Measurements from ENCODE around the gene PLCB1.

PLCB1 gene

DNA sequence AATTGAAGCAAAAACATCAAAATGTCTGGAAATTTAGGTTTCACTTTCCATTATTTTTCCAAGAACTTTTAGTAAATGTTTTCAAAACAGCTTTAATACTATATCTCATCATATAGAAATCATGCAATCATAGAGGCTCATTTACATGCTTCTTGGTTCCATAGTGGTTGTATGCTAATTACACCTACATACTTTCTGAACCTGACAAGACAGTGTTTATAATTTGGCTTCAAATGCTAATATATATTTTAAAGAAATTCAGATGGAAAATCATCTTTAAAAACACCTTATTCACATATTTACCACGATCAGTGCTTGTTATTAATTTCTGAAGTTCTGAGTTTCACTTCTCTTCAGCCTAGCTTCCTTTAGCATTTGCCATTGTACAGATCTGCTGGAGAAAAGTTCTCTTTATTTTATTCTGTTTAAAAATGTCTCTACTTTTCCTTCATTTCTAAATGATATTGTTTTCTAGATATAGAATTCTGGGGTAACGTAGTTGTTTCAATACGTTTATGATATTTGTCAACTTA, 89.9 kb downstream of the PLCB1 start:
- H3K36me3 ChIP-seq (ENCODE audit: control insufficient read depth in 2 of 2, insufficient read depth in 2 of 2, low read length in 2 of 2): no peaks in the 10 kb centered on the region
- no peaks in the 10 kb centered on the region for H3K9me3 ChIP-seq (ENCODE audit: control insufficient read depth in 2 of 2, low read length in 2 of 2)
- H3K27me3 ChIP-seq (ENCODE audit: control insufficient read depth in 2 of 2, insufficient read depth in 2 of 2, low read length in 2 of 2): no peaks in the 10 kb centered on the region
- H3K27ac ChIP-seq (ENCODE audit: low read depth in 2 of 2, low read length in 2 of 2): no peak overlapping the region
- H3K4me1 ChIP-seq (ENCODE audit: control insufficient read depth in 2 of 2, insufficient read depth in 2 of 2, low read length in 2 of 2): no peaks in the 10 kb centered on the region
- no peak overlapping the region for H3K4me3 ChIP-seq (ENCODE audit: low read length in 2 of 2)
- no peak overlapping the region for H3K9ac ChIP-seq (ENCODE audit: low read depth in 1 of 2, low read length in 2 of 2)

GRCh38 chr20:8223091-8223870, 91.2 kb downstream of the PLCB1 start:
- no peak overlapping the region for H3K4me3 ChIP-seq (ENCODE audit: low read length in 2 of 2)
- no peak overlapping the region for H3K9ac ChIP-seq (ENCODE audit: low read depth in 1 of 2, low read length in 2 of 2)
- H3K27ac ChIP-seq (ENCODE audit: low read depth in 2 of 2, low read length in 2 of 2): no peak overlapping the region
- H3K36me3 ChIP-seq (ENCODE audit: control insufficient read depth in 2 of 2, insufficient read depth in 2 of 2, low read length in 2 of 2): no peaks in the 10 kb centered on the region
- no peaks in the 10 kb centered on the region for H3K27me3 ChIP-seq (ENCODE audit: control insufficient read depth in 2 of 2, insufficient read depth in 2 of 2, low read length in 2 of 2)
- H3K9me3 ChIP-seq (ENCODE audit: control insufficient read depth in 2 of 2, low read length in 2 of 2): no peaks in the 10 kb centered on the region
- no peaks in the 10 kb centered on the region for H3K4me1 ChIP-seq (ENCODE audit: control insufficient read depth in 2 of 2, insufficient read depth in 2 of 2, low read length in 2 of 2)

DNA sequence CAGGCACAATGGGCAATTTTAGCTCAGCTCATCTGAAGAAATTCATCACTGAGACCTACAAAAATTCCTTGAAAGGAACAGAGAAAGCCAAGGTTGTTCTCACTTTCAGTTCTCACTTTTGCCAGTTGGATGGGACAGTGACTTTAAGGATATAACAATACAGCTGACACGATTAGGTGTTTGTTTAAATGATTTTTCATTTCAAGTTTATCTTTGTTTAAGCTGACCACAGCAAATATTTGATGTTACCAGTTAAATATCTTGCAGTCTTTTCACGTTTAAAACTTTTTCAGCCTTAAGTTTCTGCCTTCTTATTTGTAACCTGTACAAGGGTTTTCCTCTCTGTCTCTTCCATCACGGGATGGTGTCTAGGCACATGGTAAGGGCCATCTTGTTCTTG, 93.6 kb downstream of the PLCB1 start:
- H3K36me3 ChIP-seq (ENCODE audit: control insufficient read depth in 2 of 2, insufficient read depth in 2 of 2, low read length in 2 of 2): no peaks in the 10 kb centered on the region
- H3K27me3 ChIP-seq (ENCODE audit: control insufficient read depth in 2 of 2, insufficient read depth in 2 of 2, low read length in 2 of 2): no peaks in the 10 kb centered on the region
- no peak overlapping the region for H3K9ac ChIP-seq (ENCODE audit: low read depth in 1 of 2, low read length in 2 of 2)
- no peaks in the 10 kb centered on the region for H3K4me1 ChIP-seq (ENCODE audit: control insufficient read depth in 2 of 2, insufficient read depth in 2 of 2, low read length in 2 of 2)
- no peaks in the 10 kb centered on the region for H3K9me3 ChIP-seq (ENCODE audit: control insufficient read depth in 2 of 2, low read length in 2 of 2)
- no peak overlapping the region for H3K4me3 ChIP-seq (ENCODE audit: low read length in 2 of 2)
- H3K27ac ChIP-seq (ENCODE audit: low read depth in 2 of 2, low read length in 2 of 2): no peak overlapping the region

DNA sequence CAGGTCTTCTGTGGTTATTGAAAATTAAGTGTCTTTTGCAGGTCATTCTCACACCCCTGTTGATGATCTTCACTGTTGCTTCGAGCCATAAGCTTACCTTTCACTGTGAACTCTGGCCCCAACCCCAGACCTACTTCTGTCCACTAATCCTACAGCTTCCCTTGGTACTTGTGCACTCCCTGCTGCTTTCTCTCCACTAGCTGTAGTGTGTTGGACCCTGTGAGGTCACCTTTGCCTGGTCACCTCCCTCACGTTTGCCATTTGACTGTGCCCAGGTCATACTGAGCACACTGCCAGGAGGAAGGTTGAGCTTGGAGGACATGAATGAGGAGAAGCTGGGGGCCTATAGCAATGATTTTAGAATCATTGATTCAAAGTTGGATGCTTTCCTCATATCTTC, 94.0 kb downstream of the PLCB1 start:
- Histone ChIP-seq H3K27ac (ENCODE audit: low read depth in 2 of 2, low read length in 2 of 2) (no peak overlapping the region), H3K9me3 (ENCODE audit: control insufficient read depth in 2 of 2, low read length in 2 of 2) (no peaks in the 10 kb centered on the region), H3K4me3 (ENCODE audit: low read length in 2 of 2) (no peak overlapping the region), H3K4me1 (ENCODE audit: control insufficient read depth in 2 of 2, insufficient read depth in 2 of 2, low read length in 2 of 2) (no peaks in the 10 kb centered on the region), H3K9ac (ENCODE audit: low read depth in 1 of 2, low read length in 2 of 2) (no peak overlapping the region), H3K36me3 (ENCODE audit: control insufficient read depth in 2 of 2, insufficient read depth in 2 of 2, low read length in 2 of 2) (no peaks in the 10 kb centered on the region), H3K27me3 (ENCODE audit: control insufficient read depth in 2 of 2, insufficient read depth in 2 of 2, low read length in 2 of 2) (no peaks in the 10 kb centered on the region)

GRCh38 chr20:8227293-8227692, 95.2 kb downstream of the PLCB1 start:
- no peaks in the 10 kb centered on the region for H3K36me3 ChIP-seq (ENCODE audit: control insufficient read depth in 2 of 2, insufficient read depth in 2 of 2, low read length in 2 of 2)
- H3K9me3 ChIP-seq (ENCODE audit: control insufficient read depth in 2 of 2, low read length in 2 of 2): no peaks in the 10 kb centered on the region

GRCh38 chr20:8228315-8228714, 96.2 kb downstream of the PLCB1 start:
- Histone ChIP-seq H3K9me3 (ENCODE audit: control insufficient read depth in 2 of 2, low read length in 2 of 2) (no peaks in the 10 kb centered on the region), H3K27ac (ENCODE audit: low read depth in 2 of 2, low read length in 2 of 2) (no peak overlapping the region), H3K4me1 (ENCODE audit: control insufficient read depth in 2 of 2, insufficient read depth in 2 of 2, low read length in 2 of 2) (no peaks in the 10 kb centered on the region), H3K27me3 (ENCODE audit: control insufficient read depth in 2 of 2, insufficient read depth in 2 of 2, low read length in 2 of 2) (no peaks in the 10 kb centered on the region), H3K4me3 (ENCODE audit: low read length in 2 of 2) (no peak overlapping the region), H3K36me3 (ENCODE audit: control insufficient read depth in 2 of 2, insufficient read depth in 2 of 2, low read length in 2 of 2) (no peaks in the 10 kb centered on the region), H3K9ac (ENCODE audit: low read depth in 1 of 2, low read length in 2 of 2) (no peak overlapping the region)

More at GRCh38 chr20:8227293-8227692, 95.2 kb downstream of the PLCB1 start:
- H3K27me3 ChIP-seq (ENCODE audit: control insufficient read depth in 2 of 2, insufficient read depth in 2 of 2, low read length in 2 of 2): no peaks in the 10 kb centered on the region
- no peak overlapping the region for H3K27ac ChIP-seq (ENCODE audit: low read depth in 2 of 2, low read length in 2 of 2)
- no peaks in the 10 kb centered on the region for H3K4me1 ChIP-seq (ENCODE audit: control insufficient read depth in 2 of 2, insufficient read depth in 2 of 2, low read length in 2 of 2)
- H3K9ac ChIP-seq (ENCODE audit: low read depth in 1 of 2, low read length in 2 of 2): no peak overlapping the region
- no peak overlapping the region for H3K4me3 ChIP-seq (ENCODE audit: low read length in 2 of 2)

DNA sequence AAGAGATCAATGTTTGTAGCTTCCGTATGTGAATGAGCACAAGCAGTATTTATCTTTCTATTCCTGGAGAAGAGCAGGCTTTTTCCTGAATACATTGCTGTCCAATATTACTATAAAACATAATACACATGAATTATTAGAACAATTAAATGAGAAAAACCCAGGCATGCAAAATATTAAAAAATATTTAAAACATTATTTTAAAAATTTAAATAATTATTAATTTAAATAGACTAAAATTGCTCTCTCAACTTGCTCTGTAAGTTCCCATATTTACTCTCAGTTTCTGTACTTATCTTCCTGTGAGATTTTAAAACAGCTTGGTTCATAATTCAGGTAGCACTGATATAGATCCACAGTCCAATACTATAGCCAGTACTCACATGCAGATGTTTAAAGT, 97.0 kb downstream of the PLCB1 start:
- Histone ChIP-seq H3K4me1 (ENCODE audit: control insufficient read depth in 2 of 2, insufficient read depth in 2 of 2, low read length in 2 of 2) (no peaks in the 10 kb centered on the region), H3K9me3 (ENCODE audit: control insufficient read depth in 2 of 2, low read length in 2 of 2) (no peaks in the 10 kb centered on the region)

DNA sequence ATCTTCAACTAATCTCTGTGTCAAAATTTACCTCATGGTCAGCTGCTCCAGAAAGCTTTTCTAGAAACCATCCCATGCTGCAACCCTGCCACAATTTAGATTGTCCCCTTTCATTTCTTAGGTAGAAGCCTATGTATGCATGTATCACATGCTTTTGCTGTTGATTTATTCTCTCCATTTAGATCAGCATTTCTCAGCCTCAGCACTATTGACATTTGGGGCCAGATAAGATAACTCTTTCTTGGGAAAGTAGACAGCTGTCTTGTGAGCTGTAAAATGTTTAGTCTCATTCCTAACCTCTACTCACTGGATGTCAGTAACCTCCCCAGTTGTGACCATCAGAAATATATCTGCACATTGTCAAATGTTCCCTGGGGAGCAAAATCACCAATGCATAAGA, 99.0 kb downstream of the PLCB1 start:
- no peak overlapping the region for H3K27ac ChIP-seq (ENCODE audit: low read depth in 2 of 2, low read length in 2 of 2)
- H3K36me3 ChIP-seq (ENCODE audit: control insufficient read depth in 2 of 2, insufficient read depth in 2 of 2, low read length in 2 of 2): no peaks in the 10 kb centered on the region
- H3K27me3 ChIP-seq (ENCODE audit: control insufficient read depth in 2 of 2, insufficient read depth in 2 of 2, low read length in 2 of 2): no peaks in the 10 kb centered on the region
- no peak overlapping the region for H3K9ac ChIP-seq (ENCODE audit: low read depth in 1 of 2, low read length in 2 of 2)
- no peaks in the 10 kb centered on the region for H3K9me3 ChIP-seq (ENCODE audit: control insufficient read depth in 2 of 2, low read length in 2 of 2)
- H3K4me1 ChIP-seq (ENCODE audit: control insufficient read depth in 2 of 2, insufficient read depth in 2 of 2, low read length in 2 of 2): no peaks in the 10 kb centered on the region
- no peak overlapping the region for H3K4me3 ChIP-seq (ENCODE audit: low read length in 2 of 2)

More for the DNA sequence above, 97.0 kb downstream of the PLCB1 start:
- H3K27ac ChIP-seq (ENCODE audit: low read depth in 2 of 2, low read length in 2 of 2): no peak overlapping the region
- no peaks in the 10 kb centered on the region for H3K27me3 ChIP-seq (ENCODE audit: control insufficient read depth in 2 of 2, insufficient read depth in 2 of 2, low read length in 2 of 2)
- no peaks in the 10 kb centered on the region for H3K36me3 ChIP-seq (ENCODE audit: control insufficient read depth in 2 of 2, insufficient read depth in 2 of 2, low read length in 2 of 2)
- no peak overlapping the region for H3K9ac ChIP-seq (ENCODE audit: low read depth in 1 of 2, low read length in 2 of 2)
- H3K4me3 ChIP-seq (ENCODE audit: low read length in 2 of 2): no peak overlapping the region

DNA sequence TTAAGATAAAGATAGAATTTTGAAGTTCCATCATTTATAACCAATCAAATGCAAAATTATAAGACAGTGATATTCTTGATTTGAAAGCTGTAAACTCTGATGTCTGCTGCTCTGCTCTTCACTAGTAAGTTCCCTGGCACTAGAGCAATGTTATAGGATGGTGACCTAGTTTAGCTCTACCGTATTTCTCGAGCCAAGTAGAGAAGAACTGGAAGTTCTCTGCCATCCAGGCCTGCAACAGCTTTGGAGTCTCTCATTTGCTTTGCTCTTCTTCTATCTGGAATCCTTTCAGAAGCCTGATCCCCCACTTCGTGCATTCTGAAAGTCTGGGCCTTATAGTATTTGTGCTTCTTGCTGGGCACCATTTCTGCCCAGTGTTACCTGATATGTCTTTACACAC, 100.3 kb downstream of the PLCB1 start:
- Histone ChIP-seq H3K9me3 (ENCODE audit: control insufficient read depth in 2 of 2, low read length in 2 of 2) (no peaks in the 10 kb centered on the region), H3K4me1 (ENCODE audit: control insufficient read depth in 2 of 2, insufficient read depth in 2 of 2, low read length in 2 of 2) (no peaks in the 10 kb centered on the region), H3K4me3 (ENCODE audit: low read length in 2 of 2) (no peak overlapping the region), H3K27me3 (ENCODE audit: control insufficient read depth in 2 of 2, insufficient read depth in 2 of 2, low read length in 2 of 2) (no peaks in the 10 kb centered on the region), H3K9ac (ENCODE audit: low read depth in 1 of 2, low read length in 2 of 2) (no peak overlapping the region), H3K36me3 (ENCODE audit: control insufficient read depth in 2 of 2, insufficient read depth in 2 of 2, low read length in 2 of 2) (no peaks in the 10 kb centered on the region), H3K27ac (ENCODE audit: low read depth in 2 of 2, low read length in 2 of 2) (no peak overlapping the region)

DNA sequence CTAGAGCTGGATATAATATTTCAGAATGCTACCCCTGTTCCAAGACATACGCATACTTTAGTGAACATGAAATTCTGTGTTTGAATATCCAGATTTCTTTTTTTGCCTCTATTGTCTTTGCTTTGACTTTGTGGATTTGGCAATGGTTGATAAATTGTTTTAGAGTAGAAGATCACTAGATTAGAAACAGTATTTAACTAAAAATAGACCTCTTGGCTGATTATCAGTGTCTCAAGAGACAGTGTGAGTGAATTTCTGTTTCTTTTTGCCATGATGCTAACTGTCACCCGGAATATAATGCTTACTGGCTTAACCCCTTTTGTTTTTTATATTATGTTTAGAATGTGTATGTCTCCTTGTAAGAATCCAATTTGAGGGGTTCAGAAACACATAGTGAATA, 102.5 kb downstream of the PLCB1 start:
- H3K9me3 ChIP-seq (ENCODE audit: control insufficient read depth in 2 of 2, low read length in 2 of 2): no peaks in the 10 kb centered on the region
- H3K27ac ChIP-seq (ENCODE audit: low read depth in 2 of 2, low read length in 2 of 2): no peak overlapping the region
- no peak overlapping the region for H3K4me3 ChIP-seq (ENCODE audit: low read length in 2 of 2)
- no peaks in the 10 kb centered on the region for H3K27me3 ChIP-seq (ENCODE audit: control insufficient read depth in 2 of 2, insufficient read depth in 2 of 2, low read length in 2 of 2)
- no peak overlapping the region for H3K9ac ChIP-seq (ENCODE audit: low read depth in 1 of 2, low read length in 2 of 2)
- no peaks in the 10 kb centered on the region for H3K36me3 ChIP-seq (ENCODE audit: control insufficient read depth in 2 of 2, insufficient read depth in 2 of 2, low read length in 2 of 2)
- no peaks in the 10 kb centered on the region for H3K4me1 ChIP-seq (ENCODE audit: control insufficient read depth in 2 of 2, insufficient read depth in 2 of 2, low read length in 2 of 2)
